Lower leg skin (tissue), 4 donors: ENCODE data around the gene GUCY2F. TPM values are rescaled to one million over a fixed set of nuclear protein-coding genes. Genes with fewer than 3 reads are reported as not detected.

Experiments used
- DNase-seq, 2 donors: peaks; one replicate each; pipeline ENCODE4 v3.0.0-alpha.2; 2019; ENCODE audit warnings: low spot score in 2 of 2
- H3K4me3 ChIP-seq: fragments of 200-600 bp; sonication (generic); 2 replicates; pipeline ENCODE4 v1.5.1; 2017; ENCODE audit warnings: mild to moderate bottlenecking, low read depth; ENCODE audit not compliant: poor library complexity, severe bottlenecking
- POLR2A ChIP-seq, 2 donors: fragments of 450-650 bp; IDR thresholded peaks; one replicate each; pipeline ENCODE4 v1.6.1; 2016 to 2017; ENCODE audit warnings: antibody characterized with exemption in 2 of 2, mild to moderate bottlenecking in 1 of 2, moderate library complexity in 1 of 2
- WGBS, 2 donors: methylation state at CpG; one replicate each; pipeline ENCODE4 v1.1.5; 2018; 5-methylcytosine and 5-hydroxymethylcytosine counted together
- intact Hi-C: fragments of 100-400 bp; cut with DNase I; formaldehyde crosslinking; loops from one replicate; pipeline ENCODE4 v1.15.0; 2023; ENCODE audit warnings: low total_unique reads
- total RNA-seq, 4 donors: library from RNA; depleted of rRNA; stranded (reverse); fragments of >200 nt; gene quantifications; one replicate each; pipeline ENCODE4 v1.1.0, GENCODE V29; 2016
- TF ChIP-seq, protein P1 (sequence below), 3 donors: fragments of 450-650 bp; IDR thresholded peaks; one replicate each; pipeline ENCODE4 v1.5.1; 2016; ENCODE audit warnings: antibody characterized with exemption in 3 of 3, mild to moderate bottlenecking in 3 of 3, moderate library complexity in 2 of 3

The GUCY2F gene
- total RNA-seq, 4 donors from 2014 or later = not detected

- TF ChIP-seq POLR2A (IDR thresholded peaks at IDR 0.05) = no peak
- TF ChIP-seq, protein P1, sequence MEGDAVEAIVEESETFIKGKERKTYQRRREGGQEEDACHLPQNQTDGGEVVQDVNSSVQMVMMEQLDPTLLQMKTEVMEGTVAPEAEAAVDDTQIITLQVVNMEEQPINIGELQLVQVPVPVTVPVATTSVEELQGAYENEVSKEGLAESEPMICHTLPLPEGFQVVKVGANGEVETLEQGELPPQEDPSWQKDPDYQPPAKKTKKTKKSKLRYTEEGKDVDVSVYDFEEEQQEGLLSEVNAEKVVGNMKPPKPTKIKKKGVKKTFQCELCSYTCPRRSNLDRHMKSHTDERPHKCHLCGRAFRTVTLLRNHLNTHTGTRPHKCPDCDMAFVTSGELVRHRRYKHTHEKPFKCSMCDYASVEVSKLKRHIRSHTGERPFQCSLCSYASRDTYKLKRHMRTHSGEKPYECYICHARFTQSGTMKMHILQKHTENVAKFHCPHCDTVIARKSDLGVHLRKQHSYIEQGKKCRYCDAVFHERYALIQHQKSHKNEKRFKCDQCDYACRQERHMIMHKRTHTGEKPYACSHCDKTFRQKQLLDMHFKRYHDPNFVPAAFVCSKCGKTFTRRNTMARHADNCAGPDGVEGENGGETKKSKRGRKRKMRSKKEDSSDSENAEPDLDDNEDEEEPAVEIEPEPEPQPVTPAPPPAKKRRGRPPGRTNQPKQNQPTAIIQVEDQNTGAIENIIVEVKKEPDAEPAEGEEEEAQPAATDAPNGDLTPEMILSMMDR (IDR thresholded peaks at IDR 0.05) = no peak
- WGBS, 2 donors = 50 to 69% methylated on average over 1 of the region's 1 CpG
- H3K4me3 ChIP-seq = no peak overlapping the region
- no peak for DNase-seq
- intact Hi-C loops = no loop called here
Measured at GRCh38 chrX:109378281-109378680, 103.6 kb downstream of the GUCY2F start.

DNA sequence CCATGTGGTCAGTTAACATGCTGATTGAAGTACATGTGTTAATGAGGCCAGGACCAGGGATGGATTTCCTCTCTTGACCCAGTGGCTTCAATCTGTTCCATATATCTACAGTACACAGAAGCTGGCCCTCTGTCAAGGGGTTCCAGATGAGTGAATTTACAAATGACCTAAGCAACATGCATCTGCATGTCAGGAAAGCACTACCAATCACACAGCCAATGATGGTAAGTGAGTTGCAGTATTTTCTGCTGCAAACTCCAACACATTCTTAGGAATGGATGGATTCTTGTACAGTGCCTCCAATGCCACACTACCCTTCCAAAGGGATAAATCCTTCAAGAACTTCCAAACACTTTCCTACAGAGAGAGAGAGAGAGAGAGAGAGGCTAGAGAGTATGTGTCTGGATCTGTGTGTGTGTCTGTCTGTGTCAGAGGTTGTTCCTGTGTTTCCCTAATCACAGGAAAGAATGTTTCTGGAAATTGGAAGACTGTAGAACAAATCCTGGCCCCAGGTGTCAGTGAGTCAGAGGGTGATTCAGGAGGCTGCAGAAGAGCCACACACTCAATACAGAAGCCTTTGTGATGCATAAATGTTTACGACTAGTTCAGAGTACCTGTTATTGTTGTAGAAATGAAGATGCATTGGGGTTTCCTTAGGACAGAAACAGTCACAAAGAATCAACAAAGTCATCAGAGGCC is 107.5 kb downstream of the GUCY2F start:
- DNase-seq = no peak
- no peak overlapping the region for H3K4me3 ChIP-seq
- TF ChIP-seq, protein P1 (IDR thresholded peaks at IDR 0.05) = no peak
- 40 to 76% methylated on average over 1 of the region's 1 CpG for WGBS, 2 donors
- intact Hi-C loops = no loop called here

DNA sequence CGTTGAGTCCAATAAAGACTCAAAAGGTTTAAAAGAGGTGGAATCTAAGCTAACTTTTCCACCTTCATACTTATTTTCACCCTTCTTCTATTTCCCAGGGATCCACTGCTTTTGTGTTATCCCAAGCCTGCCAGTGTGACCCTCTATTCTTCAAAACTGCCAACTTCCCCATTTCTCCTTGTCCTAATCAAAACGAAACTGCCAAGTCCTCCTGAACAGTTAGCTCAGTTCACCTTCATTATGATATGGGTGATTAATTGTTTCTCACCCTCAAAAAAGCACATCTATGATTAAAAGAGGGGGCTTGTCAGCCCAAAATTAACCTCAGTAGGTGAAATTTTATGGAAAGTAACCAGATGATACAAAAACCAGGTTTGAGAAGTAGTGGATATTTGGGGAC is 108.4 kb downstream of the GUCY2F start:
- intact Hi-C loops = no loop called here
- 81 to 84% methylated on average over 2 of the region's 2 CpGs for WGBS, 2 donors
- H3K4me3 ChIP-seq = no peak overlapping the region
- TF ChIP-seq, protein P1 (IDR thresholded peaks at IDR 0.05) = no peak
- no peak for TF ChIP-seq POLR2A (IDR thresholded peaks at IDR 0.05)
- no peak for DNase-seq

- WGBS, 2 donors = 65 to 85% methylated on average over 2 of the region's 2 CpGs
- no peak for DNase-seq
- TF ChIP-seq, protein P1 (IDR thresholded peaks at IDR 0.05) = no peak
- TF ChIP-seq POLR2A (IDR thresholded peaks at IDR 0.05) = no peak
- no peak overlapping the region for H3K4me3 ChIP-seq
- intact Hi-C loops = no loop called here
Measured at GRCh38 chrX:109372716-109373115, 109.2 kb downstream of the GUCY2F start.

GRCh38 chrX:109372291-109372690 is 109.6 kb downstream of the GUCY2F start:
- WGBS, 2 donors = 11 to 12% methylated on average over 1 of the region's 1 CpG
- TF ChIP-seq, protein P1 (IDR thresholded peaks at IDR 0.05) = no peak
- TF ChIP-seq POLR2A (IDR thresholded peaks at IDR 0.05) = no peak
- DNase-seq = no peak
- H3K4me3 ChIP-seq = no peak overlapping the region
- intact Hi-C loops = no loop called here

DNA sequence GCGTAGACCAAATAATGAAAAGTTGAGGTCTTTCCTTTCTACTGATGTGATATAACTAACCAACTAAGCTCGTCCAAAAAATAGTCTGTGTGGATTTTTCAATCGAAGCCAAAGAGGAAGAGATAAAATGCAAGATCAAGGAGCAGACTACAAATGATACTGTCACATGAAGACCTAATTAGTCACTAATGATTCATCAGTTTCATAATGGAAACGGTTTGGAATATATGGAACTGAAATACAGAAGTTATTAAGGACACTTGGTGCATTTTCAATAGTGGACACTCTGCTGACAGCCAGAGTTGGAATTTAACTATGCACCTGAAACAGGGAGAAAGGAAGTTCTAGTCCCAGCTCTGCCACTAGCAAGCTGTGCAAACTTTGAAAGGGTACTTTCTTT is 119.8 kb downstream of the GUCY2F start:
- intact Hi-C loops = no loop called here
- DNase-seq = no peak
- no peak overlapping the region for H3K4me3 ChIP-seq
- TF ChIP-seq POLR2A (IDR thresholded peaks at IDR 0.05) = no peak
- TF ChIP-seq, protein P1 (IDR thresholded peaks at IDR 0.05) = no peak
- WGBS, 2 donors = 46 to 47% methylated on average over 4 of the region's 4 CpGs
